Brain microvascular endothelial cell (primary cell): ENCODE data around the gene ZBTB16.

Experiments used
- DNase-seq: peaks from one replicate; pipeline ENCODE4 v3.0.0-alpha.2; 2020
- H3K27ac ChIP-seq: fragments of 250-450 bp; sonication (Bioruptor Pico); 2 replicates; pipeline ENCODE4 v1.5.1; 2020; ENCODE audit warnings: mild to moderate bottlenecking, moderate library complexity
- H3K27me3 ChIP-seq: fragments of 250-450 bp; sonication (Bioruptor Pico); replicated peaks from 2 replicates; pipeline ENCODE4 v1.5.1; 2020; ENCODE audit warnings: mild to moderate bottlenecking
- H3K36me3 ChIP-seq: fragments of 250-450 bp; sonication (Bioruptor Pico); replicated peaks from 2 replicates; pipeline ENCODE4 v1.5.1; 2020; ENCODE audit warnings: mild to moderate bottlenecking
- H3K4me3 ChIP-seq: 2 replicates; pipeline ENCODE4 v1.5.1; 2011; ENCODE audit warnings: low read depth, mild to moderate bottlenecking, control low read depth, low read length, moderate library complexity
- in situ Hi-C: cut with HindIII; loops from 2 replicates; pipeline ENCODE4 v1.10.0; 2017; ENCODE audit warnings: low sequenced_read_pairs, low pct_ligation_motif_present
- TF ChIP-seq, protein P1 (sequence below): IDR thresholded peaks from 2 replicates; pipeline ENCODE4 v1.5.1; 2011; ENCODE audit warnings: low read depth, mild to moderate bottlenecking, moderate library complexity, low read length, control low read depth, inconsistent platforms; ENCODE audit errors: missing control alignments

ZBTB16 gene

DNA sequence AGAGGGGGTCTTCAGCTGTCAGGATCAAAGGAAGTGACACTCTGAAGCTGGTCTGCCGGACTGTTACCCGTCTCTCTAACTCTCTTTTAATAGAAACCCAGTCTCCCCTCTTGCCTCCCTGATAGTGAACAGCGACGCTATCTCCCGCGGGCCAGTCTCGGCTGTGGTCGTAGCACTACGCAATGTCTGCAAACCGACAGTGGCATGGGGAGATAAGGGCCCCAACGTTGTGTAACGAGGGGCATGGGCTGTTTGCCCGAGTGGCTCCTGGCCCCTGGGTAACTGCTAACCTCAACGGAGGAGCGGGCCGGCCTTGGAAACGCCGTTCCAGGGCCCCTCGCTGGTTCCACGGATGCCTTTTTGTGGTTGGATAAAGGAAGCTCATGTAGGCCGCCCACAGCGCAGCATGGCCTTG, 23.3 kb downstream of the ZBTB16 start:
- Histone ChIP-seq H3K27me3 (peaks cover 9% of the 10 kb centered on the region), H3K4me3 (no peak overlapping the region), H3K27ac (no peak overlapping the region), H3K36me3 (no peaks in the 10 kb centered on the region)
- DNase-seq = no peak
- TF ChIP-seq, protein P1, sequence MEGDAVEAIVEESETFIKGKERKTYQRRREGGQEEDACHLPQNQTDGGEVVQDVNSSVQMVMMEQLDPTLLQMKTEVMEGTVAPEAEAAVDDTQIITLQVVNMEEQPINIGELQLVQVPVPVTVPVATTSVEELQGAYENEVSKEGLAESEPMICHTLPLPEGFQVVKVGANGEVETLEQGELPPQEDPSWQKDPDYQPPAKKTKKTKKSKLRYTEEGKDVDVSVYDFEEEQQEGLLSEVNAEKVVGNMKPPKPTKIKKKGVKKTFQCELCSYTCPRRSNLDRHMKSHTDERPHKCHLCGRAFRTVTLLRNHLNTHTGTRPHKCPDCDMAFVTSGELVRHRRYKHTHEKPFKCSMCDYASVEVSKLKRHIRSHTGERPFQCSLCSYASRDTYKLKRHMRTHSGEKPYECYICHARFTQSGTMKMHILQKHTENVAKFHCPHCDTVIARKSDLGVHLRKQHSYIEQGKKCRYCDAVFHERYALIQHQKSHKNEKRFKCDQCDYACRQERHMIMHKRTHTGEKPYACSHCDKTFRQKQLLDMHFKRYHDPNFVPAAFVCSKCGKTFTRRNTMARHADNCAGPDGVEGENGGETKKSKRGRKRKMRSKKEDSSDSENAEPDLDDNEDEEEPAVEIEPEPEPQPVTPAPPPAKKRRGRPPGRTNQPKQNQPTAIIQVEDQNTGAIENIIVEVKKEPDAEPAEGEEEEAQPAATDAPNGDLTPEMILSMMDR = no peak
- in situ Hi-C loops = no loop called here

DNA sequence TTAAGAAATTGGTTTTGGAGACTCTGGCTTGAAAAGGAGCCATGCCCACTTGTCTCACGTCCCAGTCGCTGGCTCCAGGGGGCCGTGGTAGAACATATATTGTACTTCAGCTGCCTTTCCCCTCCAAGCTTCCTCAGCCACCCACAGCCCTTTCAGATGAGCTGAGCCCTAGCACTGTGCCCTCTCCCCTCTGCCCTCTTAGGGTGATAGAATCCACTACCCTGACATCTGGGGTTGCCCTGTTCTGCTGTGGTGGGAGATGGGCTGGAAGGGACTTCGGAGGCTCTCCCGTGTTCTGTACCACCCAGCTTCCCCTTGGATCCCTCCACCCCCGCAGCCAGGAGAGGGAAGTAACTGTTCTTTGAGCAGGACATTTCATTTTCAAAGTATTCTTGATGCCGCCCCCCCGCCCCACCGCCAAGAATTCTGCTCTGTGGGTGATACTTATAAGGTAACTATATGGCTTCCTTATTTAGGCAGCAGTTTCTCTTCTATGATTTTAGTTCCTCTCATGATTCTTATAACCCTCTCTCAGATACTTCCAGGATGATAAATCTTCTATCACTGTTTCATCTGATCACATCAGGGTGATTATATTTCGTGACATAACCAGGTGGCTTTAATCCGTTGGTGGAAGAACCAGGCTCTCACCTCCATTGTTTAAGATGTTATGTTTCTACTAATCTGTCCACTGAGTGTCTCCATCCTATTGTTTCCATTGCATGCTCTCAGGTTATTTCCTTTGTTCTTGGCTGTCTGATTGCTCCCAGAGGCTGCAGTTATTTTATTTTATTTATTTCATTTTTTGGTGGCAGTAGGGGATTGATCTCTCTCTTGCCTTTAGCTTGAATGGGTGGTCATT, 24.1 kb downstream of the ZBTB16 start:
- Histone ChIP-seq H3K27me3 (peaks cover 2% of the 10 kb centered on the region), H3K36me3 (no peaks in the 10 kb centered on the region), H3K27ac (no peak overlapping the region), H3K4me3 (no peak overlapping the region)
- in situ Hi-C loops = no loop called here
- DNase-seq = no peak
- TF ChIP-seq, protein P1 = no peak

DNA sequence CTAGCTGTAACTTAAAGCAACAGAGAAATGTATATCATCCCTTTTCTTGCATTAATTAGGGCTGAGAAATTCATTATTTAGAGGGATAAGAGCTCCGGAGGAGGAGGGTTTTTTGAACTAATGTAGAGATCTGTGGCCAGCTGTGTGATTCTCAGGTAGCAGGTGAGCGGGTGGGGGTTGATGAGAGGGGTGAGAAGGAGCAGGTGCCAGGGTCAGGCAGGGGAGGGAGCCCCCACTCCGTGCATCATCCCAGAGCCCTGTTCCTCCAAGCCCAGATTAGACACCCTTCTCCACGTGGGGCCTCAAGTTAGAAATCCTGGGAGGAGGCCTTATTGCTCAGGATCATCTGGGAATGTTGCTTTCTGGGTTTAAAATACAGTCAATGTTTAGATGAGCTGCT, 24.9 kb downstream of the ZBTB16 start:
- DNase-seq = no peak
- H3K27ac ChIP-seq = no peak overlapping the region
- H3K4me3 ChIP-seq = no peak overlapping the region
- no peaks in the 10 kb centered on the region for H3K27me3 ChIP-seq
- in situ Hi-C loops = no loop called here
- no peaks in the 10 kb centered on the region for H3K36me3 ChIP-seq
- TF ChIP-seq, protein P1 = no peak

DNA sequence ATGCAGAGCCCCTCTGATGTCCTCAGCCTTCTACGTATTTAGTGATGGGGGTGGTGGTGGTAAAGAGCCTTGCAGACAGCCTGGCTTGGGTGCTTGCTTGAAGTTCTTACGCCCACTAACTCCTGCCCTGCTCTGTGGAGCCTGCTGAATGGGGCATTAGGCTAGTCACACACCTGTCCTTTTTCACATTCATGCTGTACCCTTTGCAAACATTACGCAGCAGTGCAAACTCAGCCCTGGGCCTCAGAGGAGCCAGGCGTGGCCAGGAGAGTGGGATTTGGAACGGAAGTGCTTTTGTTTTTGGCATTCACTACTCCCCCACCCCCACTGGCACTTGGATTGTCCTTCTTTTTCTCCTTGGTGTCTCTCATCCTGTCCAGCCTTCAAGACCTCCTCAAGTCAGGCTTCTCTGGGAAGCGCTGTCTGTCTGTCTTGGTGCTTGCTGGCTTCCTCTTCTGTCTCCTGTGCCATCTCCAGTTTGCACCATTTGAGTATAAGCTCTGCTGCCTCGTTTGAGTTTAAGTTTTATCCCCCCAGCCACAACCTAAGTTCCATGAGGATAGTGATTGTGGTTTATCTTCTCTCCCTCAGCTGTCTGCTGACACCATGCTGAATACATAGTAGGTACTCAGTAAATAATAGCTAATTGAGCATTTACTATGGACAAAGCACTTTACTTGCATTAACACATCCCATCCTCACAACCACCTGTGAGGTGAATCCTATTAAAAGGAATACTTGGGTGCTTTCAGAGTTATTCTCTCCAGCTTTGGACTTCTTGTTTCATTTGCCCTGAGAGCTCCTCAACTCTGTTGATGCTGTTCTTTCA, 26.7 kb downstream of the ZBTB16 start:
- Histone ChIP-seq H3K4me3 (no peak overlapping the region), H3K27me3 (no peaks in the 10 kb centered on the region), H3K27ac (no peak overlapping the region), H3K36me3 (no peaks in the 10 kb centered on the region)
- in situ Hi-C loops = no loop called here
- TF ChIP-seq, protein P1 = no peak
- no peak for DNase-seq

DNA sequence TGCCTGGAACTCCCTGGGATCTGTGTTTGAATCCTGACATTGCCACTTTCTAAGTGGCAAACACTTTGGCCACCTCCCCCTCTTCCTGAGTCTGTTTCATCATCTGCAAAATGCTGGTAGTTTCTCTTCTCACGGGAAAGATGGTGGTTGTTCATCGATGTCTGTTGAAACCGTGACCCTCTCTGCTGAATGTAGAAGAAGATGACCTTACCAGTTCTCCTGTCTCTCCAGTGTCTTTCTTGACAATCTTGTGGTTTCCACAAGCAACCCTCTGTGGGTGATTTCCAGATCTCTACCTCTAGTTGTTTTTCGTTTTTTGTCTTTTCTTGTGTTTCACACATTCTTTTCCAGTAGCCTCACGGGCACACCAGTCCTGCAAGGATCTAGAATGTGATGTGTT, 27.5 kb downstream of the ZBTB16 start:
- Histone ChIP-seq H3K36me3 (no peaks in the 10 kb centered on the region), H3K4me3 (no peak overlapping the region), H3K27me3 (no peaks in the 10 kb centered on the region), H3K27ac (no peak overlapping the region)
- TF ChIP-seq, protein P1 = no peak
- in situ Hi-C loops = no loop called here
- no peak for DNase-seq
